Activated naive CD4-positive, alpha-beta T cell treated with anti-CD3 and anti-CD28 coated beads, Interleukin-2, amount 50 U/mL, for 72 hours (primary cell): ENCODE data around the gene TMEM221. TPM values are rescaled to one million over a fixed set of nuclear protein-coding genes. Genes with fewer than 3 reads are reported as not detected.
A peak's percentile ranks its signal among the peaks of the same experiment; 100 is the strongest.

ENCODE experiments used
- ATAC-seq, 2 donors: fragments of 150-1000 bp; cut with Tn5 transposase; 2 replicates each; pipeline ENCODE4 v1.10.0; 2021; ENCODE audit warnings: mild to moderate bottlenecking in 2 of 2, moderate library complexity in 2 of 2
- DNase-seq, 2 donors: peaks; one replicate each; pipeline ENCODE4 v3.0.0; 2021 to 2022; ENCODE audit warnings: low spot score in 2 of 2
- H3K27ac Mint-ChIP-seq, 2 donors: one replicate each; pipeline ENCODE4 v1.8.0; 2022; ENCODE audit warnings: mild to moderate bottlenecking in 2 of 2, mixed read lengths in 2 of 2
- H3K36me3 Mint-ChIP-seq, 2 donors: one replicate each; pipeline ENCODE4 v1.8.0; 2022; ENCODE audit warnings: mixed read lengths in 2 of 2
- H3K9me3 Mint-ChIP-seq, 2 donors: one replicate each; pipeline ENCODE4 v1.8.0; 2022; ENCODE audit warnings: mixed read lengths in 2 of 2
- total RNA-seq, 2 donors: library from RNA; stranded (reverse); gene quantifications; one replicate each; pipeline ENCODE4 v1.2.3, GENCODE V29; 2022

The TMEM221 gene
- total RNA-seq, 2 donors from 2014 or later = not detected

DNA sequence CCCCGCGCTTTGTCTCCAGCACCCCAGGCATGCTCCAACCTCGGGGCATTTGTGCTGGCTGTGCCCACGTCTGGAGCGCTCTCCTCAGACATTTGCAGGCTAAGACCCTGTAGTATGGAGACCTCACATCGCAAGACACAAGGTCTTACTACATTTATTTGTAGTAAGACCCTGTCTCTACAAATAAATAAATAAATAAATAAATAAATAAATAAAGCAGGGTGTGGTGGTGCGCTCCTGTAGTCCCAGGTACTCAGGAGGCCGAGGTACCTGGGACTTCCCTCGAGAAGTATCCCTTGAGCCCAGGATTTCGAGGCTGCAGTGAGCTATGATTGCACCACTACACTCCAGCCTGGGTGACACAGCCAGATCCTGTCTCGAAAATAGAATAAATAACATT lies 7.7 kb upstream of the TMEM221 start:
- no peak for DNase-seq
- no peak overlapping the region for H3K27ac Mint-ChIP-seq
- H3K36me3 Mint-ChIP-seq = no peaks in the 10 kb centered on the region
- ATAC-seq = no peak
- no peaks in the 10 kb centered on the region for H3K9me3 Mint-ChIP-seq

- Mint-ChIP-seq H3K36me3 (no peaks in the 10 kb centered on the region), H3K27ac (no peak overlapping the region), H3K9me3 (no peaks in the 10 kb centered on the region)
- no peak for DNase-seq
- ATAC-seq = no peak
These were observed 7.0 kb upstream of the TMEM221 start for GRCh38 chr19:17455308-17456123.

GRCh38 chr19:17454576-17455071 lies 6.2 kb upstream of the TMEM221 start:
- DNase-seq = no peak
- H3K36me3 Mint-ChIP-seq = no peaks in the 10 kb centered on the region
- peaks cover 0 to 4% of the 10 kb centered on the region in 2 donors for H3K9me3 Mint-ChIP-seq
- no peak for ATAC-seq
- no peak overlapping the region for H3K27ac Mint-ChIP-seq

- ATAC-seq (no peak), DNase-seq (no peak)
- Mint-ChIP-seq H3K36me3 (no peaks in the 10 kb centered on the region), H3K27ac (no peak overlapping the region), H3K9me3 (peaks cover 0 to 4% of the 10 kb centered on the region in 2 donors)
These were observed 3.4 kb upstream of the TMEM221 start for GRCh38 chr19:17451820-17452219.

DNA sequence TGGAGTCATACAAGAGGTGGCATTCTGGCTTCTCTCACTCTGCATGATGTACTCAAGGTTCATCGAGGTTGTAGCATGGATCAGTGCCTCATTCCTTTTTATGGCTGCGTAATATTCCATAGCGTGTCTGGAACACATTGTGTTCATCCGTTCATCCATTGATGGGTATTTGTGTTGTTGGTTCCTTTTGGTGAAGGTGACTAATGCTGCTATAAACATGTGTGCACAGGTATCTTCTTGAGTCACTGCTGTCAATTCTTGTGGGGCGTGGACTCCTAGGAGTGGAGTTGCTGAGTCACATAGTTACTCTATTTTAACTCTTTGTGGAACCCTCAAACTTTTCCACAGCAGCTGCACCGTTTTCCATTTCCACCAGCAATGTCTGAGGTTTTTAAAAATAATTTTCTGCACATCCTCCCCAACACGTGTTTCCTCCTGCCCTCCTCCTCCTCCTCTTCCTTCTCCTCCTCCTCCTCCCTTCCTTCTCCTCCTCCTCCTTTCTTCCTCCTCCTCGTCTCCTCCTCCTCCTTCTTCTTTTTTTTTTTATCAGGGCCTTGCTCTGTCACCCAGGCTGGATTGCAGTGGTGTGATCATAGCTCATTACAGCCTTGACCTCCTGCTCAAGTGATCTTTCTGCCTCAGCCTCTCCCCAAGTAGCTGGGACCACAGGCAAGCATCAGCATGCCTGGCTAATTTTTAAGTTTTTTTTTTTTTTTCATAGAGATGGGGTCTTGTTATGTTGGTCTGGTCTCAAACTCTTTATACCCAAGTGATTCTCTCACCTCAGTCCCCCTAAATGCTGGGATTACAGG lies 2.0 kb upstream of the TMEM221 start:
- Mint-ChIP-seq H3K36me3 (no peaks in the 10 kb centered on the region), H3K27ac (peak overlapping the region in 1 of 2 donors; percentile 83), H3K9me3 (peaks cover 0 to 4% of the 10 kb centered on the region in 2 donors)
- peak in 1 of 2 donors; percentile 54 for DNase-seq
- peak; percentile 80 to 97 for ATAC-seq

GRCh38 chr19:17447704-17448130 lies 751 bp downstream of the TMEM221 start:
- Mint-ChIP-seq H3K9me3 (peaks cover 0 to 4% of the 10 kb centered on the region in 2 donors), H3K27ac (no peak overlapping the region), H3K36me3 (no peaks in the 10 kb centered on the region)
- ATAC-seq (no peak), DNase-seq (no peak)

DNA sequence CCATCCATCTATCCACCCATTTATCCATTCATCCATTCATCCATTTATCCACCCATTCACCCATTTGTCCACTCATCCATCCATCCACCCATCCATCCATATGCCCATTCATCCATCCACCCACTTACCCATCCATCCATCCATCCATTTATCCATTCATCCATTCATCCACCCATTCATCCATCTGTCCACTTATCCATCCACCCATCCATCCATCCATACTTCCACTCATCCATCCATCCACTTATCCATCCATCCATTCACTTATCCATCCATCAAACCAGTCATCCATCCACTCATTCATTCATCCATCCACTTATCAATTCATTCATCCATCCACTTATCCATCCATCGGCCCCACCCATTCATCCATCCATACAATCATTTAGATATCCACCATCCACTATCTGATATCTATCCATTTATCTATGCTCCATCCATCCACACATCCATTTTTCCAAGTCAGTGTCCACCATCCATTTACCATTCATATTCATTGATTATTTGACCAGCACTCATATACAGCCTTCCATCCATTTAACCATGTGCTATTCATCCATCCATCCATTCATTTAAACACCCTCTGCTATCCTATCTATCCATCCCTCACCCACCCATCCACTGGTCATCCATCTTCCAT lies 2.8 kb downstream of the TMEM221 start:
- Mint-ChIP-seq H3K27ac (no peak overlapping the region), H3K36me3 (no peaks in the 10 kb centered on the region), H3K9me3 (peaks cover 0 to 4% of the 10 kb centered on the region in 2 donors)
- DNase-seq (no peak), ATAC-seq (no peak)

DNA sequence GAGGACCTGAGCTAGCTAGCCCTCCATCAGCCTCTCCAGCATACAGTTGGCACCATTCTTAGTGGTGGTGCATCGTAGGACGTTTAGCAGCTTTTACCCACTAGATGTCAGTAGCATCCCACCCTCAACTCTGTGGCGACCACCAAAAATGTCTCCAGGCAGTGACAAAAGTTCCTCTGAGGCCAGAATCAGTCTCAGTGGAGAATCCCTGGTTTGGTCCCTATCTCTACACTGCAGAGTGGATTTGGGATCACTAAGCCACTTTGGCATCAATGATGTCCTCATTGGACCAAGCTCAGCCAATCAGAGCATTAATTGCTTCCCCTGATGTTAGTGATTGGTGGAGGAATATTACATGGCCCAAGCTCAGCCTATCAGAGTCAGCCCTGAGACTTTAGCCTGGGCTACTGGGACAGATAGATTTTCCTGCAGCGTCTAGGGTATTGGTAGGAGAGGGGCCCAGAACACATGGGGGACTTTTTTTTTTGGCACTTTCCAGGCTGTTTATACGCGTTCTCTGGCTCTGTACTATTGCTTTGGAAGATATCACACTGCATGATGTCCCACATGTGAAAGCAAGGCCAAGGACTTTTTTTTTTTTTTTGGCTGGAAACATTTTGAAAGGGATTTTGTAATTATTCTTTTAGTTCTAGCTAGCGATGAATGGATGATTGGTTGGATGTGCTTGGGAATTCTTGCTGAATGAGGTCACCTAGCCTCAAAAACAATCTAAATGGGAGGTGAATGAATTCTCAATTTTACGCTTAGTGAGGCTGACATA lies 7.0 kb downstream of the TMEM221 start:
- ATAC-seq (peak; percentile 50 to 80), DNase-seq (no peak)
- H3K27ac Mint-ChIP-seq = no peak overlapping the region
- H3K9me3 Mint-ChIP-seq = no peaks in the 10 kb centered on the region
- H3K36me3 Mint-ChIP-seq = no peaks in the 10 kb centered on the region

DNA sequence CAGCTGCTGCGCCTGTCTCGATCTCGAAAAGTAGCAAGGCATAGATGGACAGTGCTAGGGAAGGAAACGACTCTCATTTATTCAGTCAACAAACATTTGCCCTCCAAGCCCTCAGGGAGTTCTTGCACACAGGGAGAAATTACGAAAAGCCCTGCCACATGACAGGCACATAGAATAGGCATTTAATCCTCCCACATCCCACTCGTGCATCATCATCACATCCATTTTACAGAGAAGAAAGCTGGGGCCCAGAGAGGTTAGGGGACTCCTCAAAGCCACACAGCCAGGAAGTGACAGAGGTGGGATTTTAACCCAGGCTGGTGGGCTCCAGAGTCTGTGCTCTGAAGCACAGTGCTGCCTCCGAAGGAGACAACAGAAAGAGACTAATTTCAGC lies 11.6 kb downstream of the TMEM221 start:
- DNase-seq (no peak), ATAC-seq (no peak)
- no peaks in the 10 kb centered on the region for H3K9me3 Mint-ChIP-seq
- H3K27ac Mint-ChIP-seq = peak overlapping the region in 1 of 2 donors; percentile 28
- H3K36me3 Mint-ChIP-seq = no peaks in the 10 kb centered on the region

GRCh38 chr19:17436094-17436873 lies 12.2 kb downstream of the TMEM221 start:
- H3K9me3 Mint-ChIP-seq = no peaks in the 10 kb centered on the region
- peak overlapping the region in 1 of 2 donors; percentile 28 for H3K27ac Mint-ChIP-seq
- ATAC-seq (no peak), DNase-seq (no peak)
- H3K36me3 Mint-ChIP-seq = no peaks in the 10 kb centered on the region

DNA sequence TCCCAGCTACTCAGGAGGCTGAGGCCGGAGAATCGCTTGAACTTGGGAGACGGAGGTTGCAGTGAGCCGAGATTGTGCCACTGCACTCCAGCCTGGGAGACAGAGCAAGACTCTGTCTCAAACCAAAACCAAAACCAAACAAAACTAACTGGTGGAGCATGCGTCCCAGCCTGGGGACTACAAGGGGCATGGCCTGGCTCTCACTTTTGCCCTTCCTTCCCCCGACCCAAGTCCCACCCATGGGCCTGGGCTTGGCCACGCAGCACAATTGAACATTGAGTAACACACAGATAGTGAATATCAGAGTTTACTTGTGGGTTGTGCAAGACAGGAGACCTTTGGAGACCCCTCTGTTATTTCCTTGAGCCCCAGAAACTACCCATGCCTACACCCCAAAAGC lies 13.2 kb downstream of the TMEM221 start:
- DNase-seq = no peak
- H3K9me3 Mint-ChIP-seq = no peaks in the 10 kb centered on the region
- H3K27ac Mint-ChIP-seq = no peak overlapping the region
- H3K36me3 Mint-ChIP-seq = no peaks in the 10 kb centered on the region
- ATAC-seq = no peak

DNA sequence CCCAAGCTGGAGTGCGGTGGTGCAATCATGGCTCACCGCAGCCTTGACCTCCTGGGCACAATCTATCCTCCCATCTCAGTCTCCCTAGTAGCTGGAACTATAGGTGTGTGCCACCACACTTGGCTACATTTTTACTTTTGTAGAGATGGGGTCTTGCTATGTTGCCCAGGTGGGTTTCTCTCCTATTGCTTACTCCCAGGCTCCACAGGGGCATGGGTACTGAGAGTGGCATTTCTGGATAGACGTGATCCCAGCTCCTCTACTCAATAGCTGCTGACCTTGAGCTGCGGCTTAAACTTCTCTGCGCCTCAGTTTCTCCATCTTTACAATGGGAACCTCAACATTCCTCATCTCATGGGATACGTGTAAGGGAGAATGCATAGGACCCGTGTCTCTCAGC lies 17.1 kb downstream of the TMEM221 start:
- DNase-seq = no peak
- no peaks in the 10 kb centered on the region for H3K36me3 Mint-ChIP-seq
- no peak for ATAC-seq

GRCh38 chr19:17429641-17430113 lies 18.8 kb downstream of the TMEM221 start:
- H3K9me3 Mint-ChIP-seq = no peaks in the 10 kb centered on the region
- peak overlapping the region in 1 of 2 donors; percentile 1 for H3K27ac Mint-ChIP-seq
- no peaks in the 10 kb centered on the region for H3K36me3 Mint-ChIP-seq
- no peak for DNase-seq
- ATAC-seq = no peak

More for the DNA sequence above, 17.1 kb downstream of the TMEM221 start:
- H3K9me3 Mint-ChIP-seq = no peaks in the 10 kb centered on the region
- H3K27ac Mint-ChIP-seq = peak overlapping the region in 1 of 2 donors; percentile 44

DNA sequence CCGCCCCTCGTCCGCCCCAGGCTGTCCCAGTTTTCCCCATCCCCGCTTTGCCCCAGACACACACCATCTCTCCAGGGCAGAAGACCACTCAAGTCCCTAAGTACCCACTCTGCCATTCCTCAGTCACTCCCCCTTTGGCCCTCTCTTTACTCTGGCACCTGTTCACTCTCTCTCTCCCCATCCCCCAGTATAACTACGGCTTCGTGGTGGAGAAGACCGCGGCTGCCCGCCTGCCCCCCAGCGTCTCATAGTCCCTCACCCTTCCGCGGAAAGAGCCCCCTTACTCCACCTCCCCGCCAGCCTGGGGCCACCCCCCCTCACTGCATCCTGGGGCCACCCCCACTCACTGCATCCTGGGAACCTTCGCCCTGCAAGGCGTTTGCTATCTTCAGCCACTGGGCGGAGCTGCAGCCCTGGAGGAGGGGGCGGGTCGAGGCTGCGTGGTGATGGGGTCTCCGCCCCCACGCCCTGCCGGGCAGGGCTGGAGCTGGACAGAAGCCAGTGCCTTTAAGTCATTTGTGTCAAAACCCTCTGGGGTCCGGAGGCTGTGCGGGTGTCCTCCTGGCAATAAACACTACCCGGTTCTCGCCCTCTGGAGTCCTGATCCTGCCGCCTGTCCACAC lies 23.6 kb downstream of the TMEM221 start:
- no peaks in the 10 kb centered on the region for H3K9me3 Mint-ChIP-seq
- DNase-seq (peak in 1 of 2 donors; percentile 58), ATAC-seq (peak; percentile 33 to 65)
- peaks cover 0 to 6% of the 10 kb centered on the region in 2 donors for H3K36me3 Mint-ChIP-seq
- H3K27ac Mint-ChIP-seq = peak overlapping the region; percentile 27 to 74
